Pancreas (tissue), 10 donors: ENCODE results near the gene BCS1L. TPM values are rescaled to one million over a fixed set of nuclear protein-coding genes. Genes with fewer than 3 reads are reported as not detected.
A peak's percentile ranks its signal among the peaks of the same experiment; 100 is the strongest.

ENCODE experiments used
- ATAC-seq, 4 donors: fragments of 200-7000 bp; cut with Tn5 transposase; one replicate each; pipeline versions ENCODE4 v1.8.0 to v1.9.1; 2020; ENCODE audit warnings: mild to moderate bottlenecking in 4 of 4, moderate library complexity in 4 of 4
- DNase-seq, 6 donors: peaks; one replicate each; pipeline ENCODE4 v3.0.0-alpha.2; 2020
- FAIRE-seq: peaks from 2 replicates; lab custom pipeline; 2012; peaks lifted over from hg19 to GRCh38; lab: Jason Lieb, UNC
- H3K27ac ChIP-seq, 4 donors: fragments of 200-600 bp; sonication (generic); 1 replicate in 3 of 4; 2 replicates in 1 of 4; pipeline versions ENCODE4 v1.5.0 to v1.8.0; 2020
- H3K27me3 ChIP-seq, 4 donors: fragments of 200-600 bp; one replicate each; pipeline ENCODE4 v1.8.0; 2021
- H3K36me3 ChIP-seq, 3 donors: fragments of 200-600 bp; sonication (generic) in 1 of 3; one replicate each; pipeline versions ENCODE4 v1.5.0 to v1.8.0; 2020 to 2021
- H3K4me1 ChIP-seq, 3 donors: fragments of 200-600 bp; one replicate each; pipeline ENCODE4 v1.8.0; 2021
- H3K4me3 ChIP-seq, 4 donors: fragments of 200-600 bp; sonication (generic) in 2 of 4; one replicate each; pipeline versions ENCODE4 v1.5.0 to v1.8.0; 2020 to 2021
- H3K9me3 ChIP-seq, 4 donors: fragments of 200-600 bp; one replicate each; pipeline ENCODE4 v1.8.0; 2021
- WGBS, 2 donors: extraction: QIAGEN DNeasy Blood & Tissue Kit; methylation state at CpG; one replicate each; pipeline ENCODE4 v1.1.7; 2013; 5-methylcytosine and 5-hydroxymethylcytosine counted together
- intact Hi-C, 3 donors: fragments of 100-400 bp; cut with DNase I; formaldehyde crosslinking; loops; one replicate each; pipeline versions ENCODE4 v1.11.1 to v1.14.2; 2022
- polyA plus RNA-seq, 2 donors: library from polyadenylated mRNA; stranded (reverse); fragments of 200-250 nt; gene quantifications; one replicate each; pipeline ENCODE4 v1.2.3, GENCODE V29; 2013
- total RNA-seq, 6 donors: library from RNA; stranded (reverse); fragmentation: NEBNext Ultra II Directional in 4 of 6; extraction: Animal tissue kit (Norgen Biotek cat#: 25700) in 4 of 6; gene quantifications; one replicate each; pipeline versions ENCODE4 v1.2.1 to v1.2.4, GENCODE V29; 2021 to 2023
- TF ChIP-seq, protein P1 (sequence below), 4 donors: fragments of 200-600 bp; sonication (generic) in 3 of 4; IDR thresholded peaks; one replicate each; pipeline versions ENCODE4 v1.5.0 to v1.8.0; 2021; ENCODE audit warnings: antibody characterized with exemption in 4 of 4
- donor health status: healthy with polysubstance abuse.
- donor health status: DM: no; HTN: no; CAD: no; lungs with moderate emphysema.
- donor health status: DM: no; HTN: no; CAD: no.
- donor health status: control.
- donor health status: control.
- donor health status: Bipolar disorder and iron deficiency.
- donor health status: DM: yes; HTN: yes; CAD: no.
- donor health status: DM: no; HTN: no; CAD: no.
- donor health status: DM: no; HTN: no; CAD: no.
- donor health status: DM: yes; HTN: yes; CAD: no.

The BCS1L gene
- total and polyA plus RNA-seq, 8 donors, result 16.3 to 110 (median 27.4) TPM

GRCh38 chr2:218658671-218659257 lies 719 bp upstream of the BCS1L start:
- peak in 1 of 6 donors; percentile 36 for DNase-seq
- peaks cover 0 to 39% (median 10%) of the 10 kb centered on the region in 3 donors for H3K36me3 ChIP-seq

DNA sequence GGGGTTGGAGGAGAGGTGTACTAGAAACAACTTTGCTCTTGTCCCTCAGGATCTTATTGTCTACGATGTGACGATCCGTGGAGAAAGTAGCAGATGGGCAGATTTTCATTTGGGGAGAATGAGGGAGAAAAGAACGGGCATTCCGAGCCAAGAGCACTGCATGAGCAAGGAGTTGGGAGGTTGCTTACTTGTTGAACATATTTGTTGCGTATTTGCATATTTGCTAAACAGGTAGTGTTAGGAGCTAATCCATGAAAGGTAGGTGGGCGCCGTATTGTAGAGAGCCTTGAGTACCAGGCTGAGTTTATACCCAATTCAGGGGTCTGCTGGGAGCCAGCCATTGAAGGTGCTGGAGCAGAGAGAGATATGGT lies 490 bp downstream of the BCS1L start:
- no peak for FAIRE-seq
- ATAC-seq, result no peak
- DNase-seq, result no peak
- Histone ChIP-seq H3K36me3 (peaks cover 0 to 42% (median 21%) of the 10 kb centered on the region in 3 donors), H3K4me3 (peak overlapping the region; percentile 75 to 95 (median 82)), H3K9me3 (no peaks in the 10 kb centered on the region), H3K4me1 (peaks cover 0 to 15% (median 11%) of the 10 kb centered on the region in 3 donors), H3K27ac (peak overlapping the region in 1 of 4 donors; percentile 53), H3K27me3 (no peaks in the 10 kb centered on the region)
- intact Hi-C loops, result loop anchor here in 1 of 3 donors (10.0 kb wide), 1 partner anchor 255 kb away; no protein-coding TSS in a partner anchor
- TF ChIP-seq, protein P1, sequence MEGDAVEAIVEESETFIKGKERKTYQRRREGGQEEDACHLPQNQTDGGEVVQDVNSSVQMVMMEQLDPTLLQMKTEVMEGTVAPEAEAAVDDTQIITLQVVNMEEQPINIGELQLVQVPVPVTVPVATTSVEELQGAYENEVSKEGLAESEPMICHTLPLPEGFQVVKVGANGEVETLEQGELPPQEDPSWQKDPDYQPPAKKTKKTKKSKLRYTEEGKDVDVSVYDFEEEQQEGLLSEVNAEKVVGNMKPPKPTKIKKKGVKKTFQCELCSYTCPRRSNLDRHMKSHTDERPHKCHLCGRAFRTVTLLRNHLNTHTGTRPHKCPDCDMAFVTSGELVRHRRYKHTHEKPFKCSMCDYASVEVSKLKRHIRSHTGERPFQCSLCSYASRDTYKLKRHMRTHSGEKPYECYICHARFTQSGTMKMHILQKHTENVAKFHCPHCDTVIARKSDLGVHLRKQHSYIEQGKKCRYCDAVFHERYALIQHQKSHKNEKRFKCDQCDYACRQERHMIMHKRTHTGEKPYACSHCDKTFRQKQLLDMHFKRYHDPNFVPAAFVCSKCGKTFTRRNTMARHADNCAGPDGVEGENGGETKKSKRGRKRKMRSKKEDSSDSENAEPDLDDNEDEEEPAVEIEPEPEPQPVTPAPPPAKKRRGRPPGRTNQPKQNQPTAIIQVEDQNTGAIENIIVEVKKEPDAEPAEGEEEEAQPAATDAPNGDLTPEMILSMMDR (IDR thresholded peaks at IDR 0.05), result no peak
- 11% methylated on average over 8 of the region's 8 CpGs for WGBS, 2 donors

More at GRCh38 chr2:218658671-218659257, 719 bp upstream of the BCS1L start:
- Histone ChIP-seq H3K27ac (peak overlapping the region in 3 of 4 donors; percentile 18 to 53 (median 48)), H3K9me3 (no peaks in the 10 kb centered on the region), H3K4me3 (peak overlapping the region; percentile 75 to 95 (median 82)), H3K4me1 (peaks cover 0 to 15% (median 11%) of the 10 kb centered on the region in 3 donors), H3K27me3 (no peaks in the 10 kb centered on the region)
- 1 to 3% methylated on average over 26 to 27 of the region's 27 CpGs for WGBS, 2 donors
- intact Hi-C loops, result loop anchor here in 1 of 3 donors (10.0 kb wide), 1 partner anchor 254 kb away; no protein-coding TSS in a partner anchor
- ATAC-seq (peak; percentile 29 to 59 (median 52)), FAIRE-seq (no peak)
- TF ChIP-seq, protein P1 (IDR thresholded peaks at IDR 0.05), result no peak

GRCh38 chr2:218662377-218662776 lies 2.9 kb downstream of the BCS1L start:
- Histone ChIP-seq H3K36me3 (peaks cover 0 to 41% (median 34%) of the 10 kb centered on the region in 3 donors), H3K4me3 (no peak overlapping the region), H3K4me1 (peaks cover 0 to 15% (median 11%) of the 10 kb centered on the region in 3 donors), H3K27ac (no peak overlapping the region), H3K9me3 (no peaks in the 10 kb centered on the region), H3K27me3 (no peaks in the 10 kb centered on the region)
- 82 to 85% methylated on average over 7 of the region's 7 CpGs for WGBS, 2 donors
- no peak for FAIRE-seq
- TF ChIP-seq, protein P1 (IDR thresholded peaks at IDR 0.05), result no peak
- ATAC-seq, result no peak
- no peak for DNase-seq
- intact Hi-C loops, result no loop called here

DNA sequence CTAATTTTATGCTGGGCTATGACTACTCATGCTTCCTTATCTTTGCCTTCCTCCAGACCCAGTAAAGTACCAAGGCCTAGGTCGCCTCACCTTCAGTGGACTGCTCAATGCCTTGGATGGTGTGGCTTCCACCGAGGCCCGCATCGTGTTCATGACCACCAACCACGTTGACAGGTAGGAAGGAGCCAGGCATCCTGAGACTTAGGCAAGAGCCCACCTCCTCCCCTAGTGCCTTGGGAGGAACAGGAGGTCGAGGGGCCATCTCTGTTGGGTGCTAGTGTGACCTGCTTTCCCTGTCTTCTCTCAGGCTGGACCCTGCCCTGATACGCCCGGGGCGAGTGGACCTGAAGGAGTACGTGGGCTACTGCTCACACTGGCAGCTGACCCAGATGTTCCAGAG lies 3.3 kb downstream of the BCS1L start:
- peaks cover 0 to 45% (median 34%) of the 10 kb centered on the region in 3 donors for H3K36me3 ChIP-seq
- H3K9me3 ChIP-seq, result no peaks in the 10 kb centered on the region
- no peak overlapping the region for H3K27ac ChIP-seq
- TF ChIP-seq, protein P1 (IDR thresholded peaks at IDR 0.05), result no peak
- intact Hi-C loops, result no loop called here
- peaks cover 0 to 15% (median 9%) of the 10 kb centered on the region in 3 donors for H3K4me1 ChIP-seq
- no peak for FAIRE-seq
- WGBS, 2 donors, result 86 to 88% methylated on average over 10 of the region's 10 CpGs
- H3K27me3 ChIP-seq, result no peaks in the 10 kb centered on the region
- H3K4me3 ChIP-seq, result no peak overlapping the region
- no peak for DNase-seq
- no peak for ATAC-seq

DNA sequence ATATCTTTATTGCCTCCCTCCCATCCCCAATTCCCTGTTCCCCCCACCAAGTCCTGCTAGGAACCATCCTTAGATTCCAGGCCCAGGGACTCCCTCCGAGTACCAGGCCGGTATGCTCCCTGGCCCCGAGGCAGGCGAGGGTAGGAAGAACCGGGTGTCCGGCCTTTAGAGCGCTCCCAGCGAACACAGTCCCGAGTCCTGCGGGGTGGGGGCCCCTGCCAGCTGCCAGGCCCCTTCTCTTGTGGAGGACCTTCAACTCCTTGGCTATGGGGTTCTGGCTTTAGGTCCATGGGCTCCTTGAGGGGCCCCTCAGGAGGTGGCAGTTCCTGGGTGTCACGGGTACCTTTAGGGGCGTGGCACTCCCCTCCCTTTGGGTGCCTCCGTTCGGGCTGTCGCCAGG lies 4.4 kb downstream of the BCS1L start:
- Histone ChIP-seq H3K36me3 (peaks cover 0 to 45% (median 34%) of the 10 kb centered on the region in 3 donors), H3K27ac (no peak overlapping the region), H3K4me1 (peaks cover 0 to 9% (median 0%) of the 10 kb centered on the region in 3 donors), H3K9me3 (no peaks in the 10 kb centered on the region), H3K27me3 (no peaks in the 10 kb centered on the region), H3K4me3 (no peak overlapping the region)
- no peak for FAIRE-seq
- 89 to 94% methylated on average over 15 of the region's 15 CpGs for WGBS, 2 donors
- ATAC-seq, result no peak
- intact Hi-C loops, result no loop called here
- TF ChIP-seq, protein P1 (IDR thresholded peaks at IDR 0.05), result no peak
- no peak for DNase-seq
